Glutamatergic neuron (in vitro differentiated cells): ENCODE data around the gene PXYLP1. TPM values are rescaled to one million over a fixed set of nuclear protein-coding genes. Genes with fewer than 3 reads are reported as not detected.

Source experiments
- DNase-seq: peaks from one replicate; pipeline ENCODE4 v3.0.0; 2022
- H3K27ac Mint-ChIP-seq: one replicate; pipeline ENCODE4 v1.8.0; 2020; ENCODE audit warnings: mild to moderate bottlenecking, mixed read lengths, inconsistent platforms; ENCODE audit not compliant: unreplicated experiment
- H3K27me3 Mint-ChIP-seq: one replicate; pipeline ENCODE4 v1.8.0; 2020; ENCODE audit warnings: mild to moderate bottlenecking, moderate library complexity, mixed read lengths, inconsistent platforms; ENCODE audit not compliant: unreplicated experiment
- H3K36me3 Mint-ChIP-seq: one replicate; pipeline ENCODE4 v1.8.0; 2020; ENCODE audit warnings: mild to moderate bottlenecking, mixed read lengths, inconsistent platforms; ENCODE audit not compliant: unreplicated experiment
- H3K4me1 Mint-ChIP-seq: one replicate; pipeline ENCODE4 v1.8.0; 2020; ENCODE audit warnings: mild to moderate bottlenecking, low read depth, mixed read lengths, inconsistent platforms; ENCODE audit not compliant: unreplicated experiment
- H3K4me3 Mint-ChIP-seq: one replicate; pipeline ENCODE4 v1.8.0; 2020; ENCODE audit warnings: mild to moderate bottlenecking, mixed read lengths, inconsistent platforms; ENCODE audit not compliant: unreplicated experiment
- H3K9me3 Mint-ChIP-seq: one replicate; pipeline ENCODE4 v1.8.0; 2020; ENCODE audit warnings: mild to moderate bottlenecking, moderate library complexity, mixed read lengths, inconsistent platforms; ENCODE audit not compliant: unreplicated experiment
- total RNA-seq: library from RNA; stranded (reverse); fragmentation: NEBNext Ultra II Directional; extraction: Animal tissue kit (Norgen Biotek cat#: 25700); gene quantifications from one replicate; pipeline ENCODE4 v1.2.1, GENCODE V29; 2021; ENCODE audit not compliant: unreplicated experiment
- TF ChIP-seq, protein P1 (sequence below): fragments of 200-600 bp; sonication (generic); IDR thresholded peaks from one replicate; pipeline ENCODE4 v1.5.0; 2021; ENCODE audit not compliant: partially characterized antibody, unreplicated experiment

Gene PXYLP1
- total RNA-seq, 1 donor from 2014 or later, result 42.7 TPM

DNA sequence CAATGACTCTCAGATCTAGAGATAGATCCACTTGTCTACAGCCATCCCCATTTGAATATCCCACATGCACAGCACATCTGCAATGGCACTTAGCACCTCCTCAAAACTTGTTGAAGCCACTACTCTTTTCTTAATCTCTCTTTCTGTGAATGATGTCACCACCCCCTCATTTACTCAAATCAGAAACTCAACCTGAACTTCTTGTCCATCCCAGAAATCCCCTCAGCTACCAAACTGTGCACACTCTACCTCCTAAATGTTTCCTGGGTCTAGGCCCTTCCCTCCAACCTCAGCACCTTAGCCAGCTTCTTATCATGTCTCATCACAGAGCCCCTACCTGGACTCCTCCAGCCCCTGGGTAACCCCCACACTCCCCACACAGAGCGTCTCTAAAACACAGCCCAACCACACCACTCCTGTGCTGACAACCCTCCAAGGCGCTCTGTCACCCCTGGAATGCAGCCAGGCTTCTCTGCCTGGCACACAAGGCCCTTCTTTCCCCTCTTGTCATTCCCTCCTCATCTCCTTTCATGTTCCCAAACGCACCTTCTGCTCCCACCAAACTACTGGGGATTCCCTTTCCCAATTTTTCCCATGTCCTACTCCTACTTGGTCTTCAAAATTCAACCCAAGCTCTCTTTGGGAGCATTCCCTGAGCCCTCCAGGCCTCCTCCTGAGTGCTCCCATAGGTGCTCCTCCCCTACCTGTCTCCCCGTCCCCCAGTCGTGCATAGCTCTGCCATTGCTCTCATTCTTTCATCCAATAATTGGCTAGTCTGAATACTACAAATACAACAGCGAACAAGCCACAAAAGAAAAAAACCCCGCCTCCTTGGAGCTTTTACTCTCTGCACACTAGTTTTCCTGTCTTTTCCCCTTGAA is 96.9 kb downstream of the PXYLP1 start:
- DNase-seq, result no peak
- H3K36me3 Mint-ChIP-seq, result no peaks in the 10 kb centered on the region
- no peak overlapping the region for H3K4me3 Mint-ChIP-seq
- no peaks in the 10 kb centered on the region for H3K27me3 Mint-ChIP-seq
- H3K9me3 Mint-ChIP-seq, result peaks cover 8% of the 10 kb centered on the region
- no peak overlapping the region for H3K27ac Mint-ChIP-seq
- TF ChIP-seq, protein P1, sequence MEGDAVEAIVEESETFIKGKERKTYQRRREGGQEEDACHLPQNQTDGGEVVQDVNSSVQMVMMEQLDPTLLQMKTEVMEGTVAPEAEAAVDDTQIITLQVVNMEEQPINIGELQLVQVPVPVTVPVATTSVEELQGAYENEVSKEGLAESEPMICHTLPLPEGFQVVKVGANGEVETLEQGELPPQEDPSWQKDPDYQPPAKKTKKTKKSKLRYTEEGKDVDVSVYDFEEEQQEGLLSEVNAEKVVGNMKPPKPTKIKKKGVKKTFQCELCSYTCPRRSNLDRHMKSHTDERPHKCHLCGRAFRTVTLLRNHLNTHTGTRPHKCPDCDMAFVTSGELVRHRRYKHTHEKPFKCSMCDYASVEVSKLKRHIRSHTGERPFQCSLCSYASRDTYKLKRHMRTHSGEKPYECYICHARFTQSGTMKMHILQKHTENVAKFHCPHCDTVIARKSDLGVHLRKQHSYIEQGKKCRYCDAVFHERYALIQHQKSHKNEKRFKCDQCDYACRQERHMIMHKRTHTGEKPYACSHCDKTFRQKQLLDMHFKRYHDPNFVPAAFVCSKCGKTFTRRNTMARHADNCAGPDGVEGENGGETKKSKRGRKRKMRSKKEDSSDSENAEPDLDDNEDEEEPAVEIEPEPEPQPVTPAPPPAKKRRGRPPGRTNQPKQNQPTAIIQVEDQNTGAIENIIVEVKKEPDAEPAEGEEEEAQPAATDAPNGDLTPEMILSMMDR, result no peak
- peaks cover 20% of the 10 kb centered on the region for H3K4me1 Mint-ChIP-seq

DNA sequence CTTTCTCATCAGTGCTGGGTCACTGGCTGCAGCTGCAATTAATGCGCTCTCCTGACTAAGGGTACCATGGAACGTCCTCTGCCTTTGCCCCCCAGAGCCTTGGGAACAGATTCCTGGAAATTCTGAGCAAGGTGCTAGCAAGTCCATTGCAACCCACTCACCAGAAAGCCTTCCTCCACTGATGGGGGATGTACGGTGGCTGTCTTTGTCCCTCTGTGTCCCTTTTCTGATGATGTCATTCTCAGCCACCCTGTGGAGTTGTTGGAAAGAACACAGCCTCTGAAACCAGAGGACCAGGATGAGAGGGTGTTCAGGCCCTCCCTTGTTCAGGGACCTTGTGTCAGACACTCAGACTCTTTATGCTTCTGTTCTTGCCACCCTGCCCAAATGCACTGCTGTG is 98.6 kb downstream of the PXYLP1 start:
- Mint-ChIP-seq H3K36me3 (no peaks in the 10 kb centered on the region), H3K4me1 (peaks cover 20% of the 10 kb centered on the region), H3K27ac (no peak overlapping the region), H3K27me3 (peaks cover 5% of the 10 kb centered on the region), H3K9me3 (peaks cover 6% of the 10 kb centered on the region), H3K4me3 (no peak overlapping the region)
- DNase-seq, result no peak
- TF ChIP-seq, protein P1, result no peak

DNA sequence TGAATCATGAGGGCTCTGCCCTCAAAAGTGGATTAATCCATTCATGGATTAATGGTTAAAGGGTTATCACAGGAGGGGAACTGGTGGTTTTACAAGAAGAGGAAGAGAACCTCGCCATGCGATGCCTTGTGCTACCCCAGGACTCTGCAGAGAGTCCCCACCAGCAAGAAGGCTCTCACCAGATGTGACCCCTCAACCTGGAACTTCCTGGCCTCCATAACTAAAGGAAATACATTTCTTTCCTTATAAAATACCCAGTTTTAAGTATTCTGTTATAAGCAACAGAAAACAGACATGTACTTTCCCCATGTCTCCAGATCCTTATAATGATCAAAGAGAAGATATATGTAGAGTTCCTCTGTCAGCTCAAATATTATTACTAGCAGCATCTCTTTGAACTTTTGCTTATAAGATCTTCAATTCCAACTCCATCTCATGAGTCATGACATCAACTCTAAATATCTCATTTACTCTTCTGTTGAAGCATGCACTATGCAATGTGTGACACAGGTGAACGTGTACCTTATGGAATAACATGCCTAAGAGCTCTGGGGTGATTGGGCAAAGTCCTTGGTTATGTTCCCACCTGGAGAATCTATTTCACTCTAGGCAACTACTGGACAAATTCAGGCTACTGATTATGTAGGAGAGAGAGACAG is 99.2 kb downstream of the PXYLP1 start:
- H3K27ac Mint-ChIP-seq, result no peak overlapping the region
- peaks cover 20% of the 10 kb centered on the region for H3K4me1 Mint-ChIP-seq
- no peak overlapping the region for H3K4me3 Mint-ChIP-seq
- H3K36me3 Mint-ChIP-seq, result no peaks in the 10 kb centered on the region
- TF ChIP-seq, protein P1, result no peak
- peaks cover 5% of the 10 kb centered on the region for H3K27me3 Mint-ChIP-seq
- DNase-seq, result no peak
- H3K9me3 Mint-ChIP-seq, result peaks cover 6% of the 10 kb centered on the region

DNA sequence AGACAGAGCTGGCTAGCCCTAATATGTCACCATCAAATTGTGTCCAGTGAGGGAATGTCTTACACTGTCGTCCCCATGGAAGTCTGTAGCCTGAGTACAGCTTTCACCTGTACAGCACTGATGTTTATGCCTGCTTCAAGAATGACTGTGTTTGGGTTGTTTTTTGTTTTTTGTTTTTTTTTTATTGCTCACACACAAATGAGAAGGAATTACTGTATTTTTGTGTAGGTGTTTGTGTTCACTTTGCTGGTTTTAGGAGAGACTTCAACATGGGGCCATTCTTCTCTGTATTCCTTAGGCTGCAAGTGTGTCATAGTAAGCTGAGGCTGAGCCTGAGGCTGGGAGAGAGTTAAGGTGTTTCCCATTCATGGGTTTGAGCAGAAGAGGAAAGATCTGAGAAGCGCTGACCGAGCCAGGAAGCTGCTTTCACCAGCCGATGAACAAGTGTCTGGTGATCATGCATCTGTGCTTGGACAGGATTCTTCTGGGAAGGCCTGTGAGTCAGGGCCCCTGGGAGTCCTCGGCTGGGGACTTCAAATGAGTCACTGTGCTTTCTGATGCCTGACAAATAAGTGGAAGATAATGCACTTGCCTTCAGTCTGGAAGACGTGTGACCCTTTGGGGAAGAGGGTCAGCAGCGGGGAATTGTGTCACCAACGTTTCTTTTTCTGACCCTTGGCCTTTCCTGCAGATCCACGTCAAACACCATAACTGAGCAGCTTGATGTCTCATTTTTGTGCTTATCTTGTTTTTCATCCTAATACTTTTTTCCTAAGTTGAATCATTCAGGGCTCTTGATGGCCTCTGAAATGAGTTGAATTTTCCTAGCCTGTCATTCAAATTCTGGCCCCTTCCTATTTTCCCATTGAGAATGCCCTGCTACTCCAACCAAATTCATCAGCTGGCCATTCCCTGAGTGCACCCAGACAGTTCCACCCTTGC is 100.0 kb downstream of the PXYLP1 start:
- peak overlapping the region; percentile 48 for H3K4me3 Mint-ChIP-seq
- TF ChIP-seq, protein P1, result no peak
- peak; percentile 49 for DNase-seq
- peaks cover 6% of the 10 kb centered on the region for H3K9me3 Mint-ChIP-seq
- H3K4me1 Mint-ChIP-seq, result peaks cover 20% of the 10 kb centered on the region
- H3K36me3 Mint-ChIP-seq, result no peaks in the 10 kb centered on the region
- H3K27ac Mint-ChIP-seq, result peak overlapping the region; percentile 10
- peaks cover 5% of the 10 kb centered on the region for H3K27me3 Mint-ChIP-seq
